B cell (primary cell): Measurements from ENCODE around the gene ABL1. TPM values are rescaled to one million over a fixed set of nuclear protein-coding genes. Genes with fewer than 3 reads are reported as not detected.

Experiments used
- ATAC-seq: fragments of 200-7000 bp; cut with Tn5 transposase; one replicate; pipeline ENCODE4 v1.10.0; 2021; ENCODE audit warnings: low read depth, mild to moderate bottlenecking, moderate number of reproducible peaks, moderate library complexity
- CTCF ChIA-PET: fragments of 350-600 bp; sonication (Branson Sonifier 250); formaldehyde crosslinking; loops from one replicate; lab custom pipeline; 2021; ENCODE audit warnings: antibody characterized with exemption, inconsistent platforms; lab: Charles Lee
- POLR2A ChIA-PET: fragments of 350-600 bp; sonication (Branson Sonifier 250); formaldehyde crosslinking; loops from one replicate; lab custom pipeline; 2021; ENCODE audit warnings: antibody characterized with exemption; lab: Charles Lee
- DNase-seq: peaks from one replicate; pipeline ENCODE4 v3.0.0; 2013
- H2AFZ ChIP-seq: 2 replicates; pipeline ENCODE4 v1.6.1; 2012; ENCODE audit warnings: mild to moderate bottlenecking, low read depth, low read length; ENCODE audit not compliant: insufficient read depth, poor library complexity, severe bottlenecking
- H3K27ac ChIP-seq, 2 donors: 1 replicate in 1 of 2; 2 replicates in 1 of 2; pipeline ENCODE4 v1.5.1; 2012 to 2013; ENCODE audit warnings: low read length in 2 of 2, mild to moderate bottlenecking in 2 of 2, moderate library complexity in 1 of 2
- H3K27me3 ChIP-seq, 4 experiments: fragments of 200-600 bp in 1 of 4; sonication (generic) in 1 of 4; replicated peaks in 1 of 4; 1 replicate in 2 of 4; 2 replicates in 2 of 4; pipeline versions ENCODE4 v1.6.1 to v1.7.0; 2013 to 2016; ENCODE audit warnings: low read length in 3 of 4, mild to moderate bottlenecking in 2 of 4, mixed read lengths in 1 of 4, moderate library complexity in 1 of 4; ENCODE audit not compliant: insufficient read depth in 4 of 4, control insufficient read depth in 3 of 4; ENCODE audit errors: control extremely low read depth in 1 of 4
- H3K36me3 ChIP-seq, 2 experiments: replicated peaks in 1 of 2; 1 replicate in 1 of 2; 2 replicates in 1 of 2; pipeline versions ENCODE4 v1.6.1 to v1.7.1; 2013; ENCODE audit warnings: low read length in 1 of 2; ENCODE audit not compliant: insufficient read depth in 2 of 2, control insufficient read depth in 1 of 2; ENCODE audit errors: control extremely low read depth in 1 of 2, extremely low read depth in 1 of 2
- H3K4me1 ChIP-seq, 2 donors: fragments of 200-600 bp in 1 of 2; sonication (generic) in 1 of 2; 1 replicate in 1 of 2; 2 replicates in 1 of 2; pipeline versions ENCODE4 v1.5.1 to v1.6.1; 2013 to 2017; ENCODE audit warnings: low read length in 2 of 2; ENCODE audit not compliant: control insufficient read depth in 2 of 2, insufficient read depth in 2 of 2
- H3K4me2 ChIP-seq: replicated peaks from 2 replicates; pipeline ENCODE3; 2012; ENCODE audit warnings: mild to moderate bottlenecking, low read depth, low read length; ENCODE audit not compliant: poor library complexity, severe bottlenecking
- H3K4me3 ChIP-seq, 5 experiments: fragments of 200-600 bp in 1 of 5; sonication (generic) in 1 of 5; 1 replicate in 3 of 5; 2 replicates in 2 of 5; pipeline versions ENCODE4 v1.5.1 to v1.7.0; 2011 to 2016; ENCODE audit warnings: low read length in 4 of 5, mild to moderate bottlenecking in 4 of 5, low read depth in 2 of 5, control low read depth in 1 of 5, moderate library complexity in 1 of 5; ENCODE audit not compliant: insufficient read depth in 1 of 5; ENCODE audit errors: control extremely low read depth in 1 of 5, extremely low read depth in 1 of 5
- H3K79me2 ChIP-seq: fragments of 200-600 bp; sonication (generic); one replicate; pipeline ENCODE4 v1.6.0; 2016; ENCODE audit warnings: low read length; ENCODE audit not compliant: control insufficient read depth, insufficient read depth
- H3K9ac ChIP-seq: fragments of 200-600 bp; sonication (generic); 2 replicates; pipeline ENCODE4 v1.6.1; 2017; ENCODE audit warnings: mild to moderate bottlenecking, low read length, moderate library complexity
- H3K9me3 ChIP-seq, 3 donors: one replicate each; pipeline versions ENCODE4 v1.6.1 to v1.7.1; 2013; ENCODE audit warnings: low read length in 2 of 3; ENCODE audit not compliant: control insufficient read depth in 2 of 3, insufficient read depth in 1 of 3; ENCODE audit errors: control extremely low read depth in 1 of 3
- H4K20me1 ChIP-seq: 2 replicates; pipeline ENCODE4 v1.6.0; 2012; ENCODE audit warnings: mild to moderate bottlenecking, low read length; ENCODE audit not compliant: insufficient read depth, control insufficient read depth, poor library complexity, severe bottlenecking
- H3K27ac Mint-ChIP-seq: one replicate; pipeline ENCODE4 v1.8.0; 2021; ENCODE audit warnings: mixed read lengths
- H3K27me3 Mint-ChIP-seq: one replicate; pipeline ENCODE4 v1.8.0; 2021; ENCODE audit warnings: mixed read lengths
- H3K4me1 Mint-ChIP-seq: one replicate; pipeline ENCODE4 v1.8.0; 2021; ENCODE audit warnings: mixed read lengths
- H3K4me3 Mint-ChIP-seq: one replicate; pipeline ENCODE4 v1.8.0; 2021; ENCODE audit warnings: mixed read lengths
- H3K9me3 Mint-ChIP-seq: one replicate; pipeline ENCODE4 v1.8.0; 2022; ENCODE audit warnings: mixed read lengths; ENCODE audit not compliant: insufficient read depth
- CTCF ChIP-seq: fragments of 200-600 bp; IDR thresholded peaks from one replicate; pipeline ENCODE4 v1.8.0; 2022; ENCODE audit warnings: antibody characterized with exemption, mild to moderate bottlenecking
- EZH2 ChIP-seq: IDR thresholded peaks from 2 replicates; pipeline ENCODE4 v1.6.1; 2012; ENCODE audit warnings: borderline replicate concordance, low read depth, mild to moderate bottlenecking, moderate library complexity, low read length; ENCODE audit not compliant: insufficient read depth, poor library complexity, severe bottlenecking
- WGBS: methylation state at CpG from one replicate; pipeline ENCODE4 v1.1.5; 2013; ENCODE audit warnings: missing lambda C conversion rate; ENCODE audit not compliant: insufficient coverage; 5-methylcytosine and 5-hydroxymethylcytosine counted together
- intact Hi-C: fragments of 100-400 bp; cut with micrococcal nuclease; formaldehyde crosslinking; loops from one replicate; pipeline ENCODE4 v1.10.0; 2022
- polyA plus RNA-seq: library from polyadenylated mRNA; depleted of rRNA; stranded (reverse); fragments of >200 nt; gene quantifications from 2 replicates; pipeline ENCODE4 v1.2.3, GENCODE V29; 2012
- total RNA-seq, 2 donors: library from RNA; stranded (reverse); fragments of 120-200 nt in 1 of 2; gene quantifications; 1 replicate in 1 of 2; 2 replicates in 1 of 2; pipeline versions ENCODE4 v1.2.3 to v1.2.4, GENCODE V29; 2013 to 2022

The ABL1 gene
- total and polyA plus RNA-seq, 2 donors (not counting 1 experiment from before 2014, with no cell fraction given), result 11.9 to 46.0 TPM

GRCh38 chr9:130858739-130859705 is 24.0 kb downstream of the ABL1 start:
- Mint-ChIP-seq H3K27me3 (no peaks in the 10 kb centered on the region), H3K4me3 (no peak overlapping the region), H3K9me3 (no peaks in the 10 kb centered on the region), H3K4me1 (no peaks in the 10 kb centered on the region), H3K27ac (no peak overlapping the region)
- ChIA-PET POLR2A (no interaction called here), CTCF (interaction anchor here (1.0 to 1.4 kb wide), 4 partner anchors 8 to 150 kb away, joined by 3 to 4 read pairs (median 3); no protein-coding TSS in a partner anchor)
- Histone ChIP-seq H3K36me3 (peaks cover 0 to 25% of the 10 kb centered on the region in 2 experiments), H3K27ac (no peak overlapping the region), H3K4me2 (no peak overlapping the region), H3K9me3 (no peaks in the 10 kb centered on the region), H2AFZ (no peak overlapping the region), H3K27me3 (no peaks in the 10 kb centered on the region), H4K20me1 (no peaks in the 10 kb centered on the region), H3K4me3 (no peak overlapping the region), H3K79me2 (no peaks in the 10 kb centered on the region), H3K4me1 (no peaks in the 10 kb centered on the region), H3K9ac (no peak overlapping the region)
- ATAC-seq, result no peak
- WGBS, result 87% methylated on average over 18 of the region's 20 CpGs
- no peak for TF ChIP-seq EZH2
- no peak for TF ChIP-seq CTCF
- DNase-seq, result no peak
- intact Hi-C loops, result no loop called here
